HUES6 (cell line): ENCODE measurements around the gene SMG6.

Experiments used
- H3K27ac ChIP-seq: 2 replicates; pipeline ENCODE4 v1.7.0; 2013; ENCODE audit warnings: low read depth, mild to moderate bottlenecking, low read length, inconsistent platforms
- H3K27me3 ChIP-seq: 2 replicates; pipeline ENCODE4 v1.6.1; 2013; ENCODE audit warnings: low read length; ENCODE audit not compliant: control insufficient read depth, insufficient read depth
- H3K36me3 ChIP-seq: 2 replicates; pipeline ENCODE4 v1.6.1; 2013; ENCODE audit warnings: low read length; ENCODE audit not compliant: control insufficient read depth, insufficient read depth
- H3K4me1 ChIP-seq: 2 replicates; pipeline ENCODE4 v1.6.1; 2013; ENCODE audit warnings: low read length; ENCODE audit not compliant: control insufficient read depth, insufficient read depth
- H3K4me3 ChIP-seq: 2 replicates; pipeline ENCODE4 v1.5.1; 2013; ENCODE audit warnings: low read depth, low read length
- H3K9ac ChIP-seq: one replicate; pipeline ENCODE4 v1.6.1; 2013; ENCODE audit warnings: mild to moderate bottlenecking, low read length
- H3K9me3 ChIP-seq: 2 replicates; pipeline ENCODE4 v1.6.1; 2013; ENCODE audit warnings: low read depth, low read length; ENCODE audit not compliant: control insufficient read depth, insufficient read depth

The SMG6 gene

GRCh38 chr17:2050300-2051060 is 253.1 kb downstream of the SMG6 start:
- Histone ChIP-seq H3K4me3 (peak overlapping the region; percentile 42; the same call in 1 of the 2 replicates), H3K4me1 (peaks cover 14% of the 10 kb centered on the region; the same call in 1 of the 2 replicates), H3K27ac (no peak overlapping the region), H3K9me3 (no peaks in the 10 kb centered on the region), H3K9ac (no peak overlapping the region), H3K36me3 (no peaks in the 10 kb centered on the region), H3K27me3 (peaks cover 81% of the 10 kb centered on the region)

GRCh38 chr17:2049333-2050299 is 254.0 kb downstream of the SMG6 start:
- H3K9me3 ChIP-seq = no peaks in the 10 kb centered on the region
- H3K9ac ChIP-seq = peak overlapping the region; percentile 49
- H3K36me3 ChIP-seq = no peaks in the 10 kb centered on the region
- H3K27ac ChIP-seq = no peak overlapping the region
- peak overlapping the region; percentile 69 for H3K4me3 ChIP-seq
- H3K27me3 ChIP-seq = peaks cover 75% of the 10 kb centered on the region
- peaks cover 13% of the 10 kb centered on the region; the same call in 1 of the 2 replicates for H3K4me1 ChIP-seq

GRCh38 chr17:2048805-2049204 is 254.8 kb downstream of the SMG6 start:
- no peaks in the 10 kb centered on the region for H3K9me3 ChIP-seq
- H3K4me1 ChIP-seq = peaks cover 7% of the 10 kb centered on the region; the same call in 1 of the 2 replicates
- H3K4me3 ChIP-seq = no peak overlapping the region
- H3K27me3 ChIP-seq = peaks cover 67% of the 10 kb centered on the region
- H3K36me3 ChIP-seq = peaks cover 1% of the 10 kb centered on the region; the same call in 1 of the 2 replicates
- no peak overlapping the region for H3K9ac ChIP-seq
- H3K27ac ChIP-seq = no peak overlapping the region

GRCh38 chr17:2047590-2047989 is 256.0 kb downstream of the SMG6 start:
- Histone ChIP-seq H3K9ac (no peak overlapping the region), H3K4me1 (peaks cover 7% of the 10 kb centered on the region), H3K27me3 (peaks cover 56% of the 10 kb centered on the region), H3K9me3 (no peaks in the 10 kb centered on the region), H3K36me3 (peaks cover 13% of the 10 kb centered on the region), H3K4me3 (no peak overlapping the region), H3K27ac (no peak overlapping the region)

GRCh38 chr17:2044263-2044894 is 259.2 kb downstream of the SMG6 start:
- Histone ChIP-seq H3K27ac (no peak overlapping the region), H3K4me3 (no peak overlapping the region), H3K4me1 (peaks cover 13% of the 10 kb centered on the region), H3K9me3 (no peaks in the 10 kb centered on the region), H3K27me3 (peaks cover 31% of the 10 kb centered on the region), H3K9ac (no peak overlapping the region), H3K36me3 (peaks cover 18% of the 10 kb centered on the region)

- peaks cover 12% of the 10 kb centered on the region for H3K4me1 ChIP-seq
- H3K27me3 ChIP-seq = peaks cover 25% of the 10 kb centered on the region
- no peak overlapping the region for H3K4me3 ChIP-seq
- peaks cover 18% of the 10 kb centered on the region for H3K36me3 ChIP-seq
- no peak overlapping the region for H3K9ac ChIP-seq
- no peaks in the 10 kb centered on the region for H3K9me3 ChIP-seq
- H3K27ac ChIP-seq = no peak overlapping the region
Observed at GRCh38 chr17:2043785-2044184, 259.8 kb downstream of the SMG6 start.

GRCh38 chr17:2042933-2043332 is 260.7 kb downstream of the SMG6 start:
- Histone ChIP-seq H3K27ac (no peak overlapping the region), H3K4me3 (peak overlapping the region; percentile 82), H3K27me3 (peaks cover 17% of the 10 kb centered on the region)

GRCh38 chr17:2042390-2042847 is 261.2 kb downstream of the SMG6 start:
- peak overlapping the region; percentile 88 for H3K9ac ChIP-seq
- H3K9me3 ChIP-seq = no peaks in the 10 kb centered on the region
- peaks cover 20% of the 10 kb centered on the region for H3K36me3 ChIP-seq
- H3K27me3 ChIP-seq = peaks cover 12% of the 10 kb centered on the region
- peaks cover 12% of the 10 kb centered on the region for H3K4me1 ChIP-seq
- H3K4me3 ChIP-seq = peak overlapping the region; percentile 82
- peak overlapping the region; percentile 76 for H3K27ac ChIP-seq

More at GRCh38 chr17:2042933-2043332, 260.7 kb downstream of the SMG6 start:
- Histone ChIP-seq H3K36me3 (peaks cover 18% of the 10 kb centered on the region), H3K9ac (peak overlapping the region; percentile 88), H3K4me1 (peaks cover 12% of the 10 kb centered on the region), H3K9me3 (no peaks in the 10 kb centered on the region)

- Histone ChIP-seq H3K27me3 (peaks cover 8% of the 10 kb centered on the region), H3K36me3 (peaks cover 27% of the 10 kb centered on the region), H3K27ac (peak within 1 kb of the TSS; percentile 76), H3K4me1 (peaks cover 12% of the 10 kb centered on the region), H3K9me3 (no peaks in the 10 kb centered on the region), H3K9ac (peak within 1 kb of the TSS; percentile 88), H3K4me3 (peak within 1 kb of the TSS; percentile 82)
Observed at GRCh38 chr17:2041561-2042389, 261.8 kb downstream of the SMG6 start, which contains the start of gene OVCA2. OVCA2 (plus strand) TSS chr17:2042022; CDS start chr17:2042048, 26 bp downstream.
